Dedifferentiated amniotic fluid mesenchymal stem cell (primary cell): Measurements from ENCODE around the gene ASB17.
"Not testable (repeated sequence)": the region's sequence is repeated elsewhere in the genome, so short reads cannot be mapped to it uniquely, and the experiment has no call there.

ENCODE experiments used
- DNase-seq: peaks from one replicate; pipeline ENCODE4 v3.0.0-alpha.2; 2016; ENCODE audit errors: extremely low spot score

The ASB17 gene

GRCh38 chr1:75932304-75932703 lies at the start of gene ASB17:
TSS of gene ASB17 (minus strand) at chr1:75932404. CDS start at chr1:75932291, 113 bp downstream.
- no peak for DNase-seq

GRCh38 chr1:75980972-75981897 lies 49.0 kb upstream of the ASB17 start:
- no peak for DNase-seq

GRCh38 chr1:75970631-75971030 lies 38.4 kb upstream of the ASB17 start:
- DNase-seq, result no peak

DNA sequence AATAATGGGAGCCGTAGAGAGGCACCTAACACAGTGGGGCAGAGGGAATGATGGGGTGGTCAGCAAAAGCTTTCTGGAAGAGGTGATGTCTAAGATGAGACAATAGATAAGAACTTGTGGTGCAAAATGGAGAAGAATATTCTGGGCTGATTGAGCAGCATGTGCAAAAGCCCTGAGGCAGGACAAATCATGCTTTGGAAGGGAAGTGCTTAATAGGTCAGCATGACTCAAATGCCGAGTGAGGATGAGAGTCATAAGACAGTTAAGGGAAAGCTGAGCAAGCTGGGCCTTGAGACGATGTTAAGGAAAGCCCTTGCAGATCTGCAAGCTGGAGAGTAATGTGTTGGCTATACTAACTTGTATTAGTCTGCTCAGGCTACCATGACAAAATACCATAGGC lies 37.3 kb upstream of the ASB17 start:
- DNase-seq, result no peak

DNA sequence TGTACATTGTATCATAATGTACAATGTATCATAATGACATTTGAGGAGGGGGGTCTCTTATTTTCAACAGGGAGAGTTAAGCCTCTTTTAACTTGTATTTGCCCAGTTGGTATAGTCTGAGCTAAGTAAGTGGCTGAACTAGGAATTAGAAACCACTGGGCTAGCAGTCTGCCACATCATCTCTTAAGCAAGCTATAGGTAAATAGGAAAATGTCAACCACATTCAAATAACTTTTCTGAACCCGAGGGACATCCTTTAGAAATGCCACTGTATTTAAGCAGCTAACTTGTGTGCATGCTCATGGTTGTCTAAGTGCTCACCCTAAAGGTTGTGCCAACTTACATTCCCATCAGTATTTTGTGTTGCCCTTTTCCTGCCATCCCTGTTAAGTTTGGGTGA lies 35.5 kb upstream of the ASB17 start:
- no peak for DNase-seq

DNA sequence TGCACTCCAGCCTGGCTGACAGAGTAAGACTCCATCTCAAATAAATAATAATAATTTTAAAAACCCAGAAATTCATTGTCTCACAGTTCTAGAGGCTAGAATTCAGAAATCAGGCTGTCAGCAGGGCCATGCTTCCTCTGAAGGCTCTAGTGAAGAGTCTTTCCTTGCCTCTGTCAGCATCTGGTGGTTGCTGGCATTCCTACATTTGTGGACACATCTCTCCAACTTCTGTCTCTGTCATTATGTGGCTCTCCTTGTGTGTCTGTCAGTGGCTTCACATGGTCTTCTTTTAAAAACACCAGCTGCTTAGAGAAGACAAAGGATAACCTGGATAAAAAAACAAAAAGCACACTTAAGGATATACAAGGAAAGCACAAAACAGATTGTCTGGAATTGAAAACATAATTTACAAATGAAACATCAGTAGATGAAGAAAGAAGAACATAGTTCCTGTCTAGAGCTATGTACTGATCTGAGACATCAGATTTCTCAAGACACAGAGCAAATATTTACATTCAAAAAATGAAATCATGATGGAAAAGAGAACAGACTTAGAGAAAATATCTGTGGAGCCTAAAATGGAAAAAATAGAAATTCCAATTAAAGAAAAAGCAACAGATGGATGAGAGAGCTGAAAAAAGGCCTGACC lies 32.7 kb upstream of the ASB17 start:
- DNase-seq, result no peak

DNA sequence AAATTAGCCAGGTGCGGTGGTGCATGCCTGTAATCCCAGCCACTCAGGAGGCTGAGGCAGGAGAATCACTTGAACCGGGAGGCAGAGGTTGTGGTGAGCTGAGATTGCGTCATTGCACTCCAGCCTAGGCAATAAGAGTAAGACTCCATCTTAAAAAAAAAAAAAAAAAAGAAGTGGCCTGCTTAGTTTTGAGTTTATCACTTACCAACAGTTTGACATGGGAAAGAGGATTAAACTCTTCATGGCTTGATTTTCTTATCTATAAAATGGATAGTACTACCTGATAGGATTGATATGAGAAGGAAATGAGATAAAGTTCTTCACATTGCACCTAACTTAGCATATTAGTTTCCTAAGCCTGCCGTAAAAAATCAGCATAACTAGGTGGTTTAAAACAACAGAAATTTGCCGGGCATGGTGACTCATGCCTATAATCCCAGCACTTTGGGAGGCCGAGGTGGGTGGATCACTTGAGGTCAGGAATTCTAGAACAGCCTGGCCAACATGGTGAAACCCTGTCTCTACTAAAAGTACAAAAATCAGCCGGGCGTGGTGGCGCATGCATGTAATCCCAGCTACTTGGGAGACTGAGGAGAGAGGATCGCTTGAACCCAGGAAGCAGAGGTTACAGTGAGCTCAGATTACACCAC lies 32.0 kb upstream of the ASB17 start:
- not testable (repeated sequence) for DNase-seq

GRCh38 chr1:75954586-75954985 lies 22.4 kb upstream of the ASB17 start:
- no peak for DNase-seq

DNA sequence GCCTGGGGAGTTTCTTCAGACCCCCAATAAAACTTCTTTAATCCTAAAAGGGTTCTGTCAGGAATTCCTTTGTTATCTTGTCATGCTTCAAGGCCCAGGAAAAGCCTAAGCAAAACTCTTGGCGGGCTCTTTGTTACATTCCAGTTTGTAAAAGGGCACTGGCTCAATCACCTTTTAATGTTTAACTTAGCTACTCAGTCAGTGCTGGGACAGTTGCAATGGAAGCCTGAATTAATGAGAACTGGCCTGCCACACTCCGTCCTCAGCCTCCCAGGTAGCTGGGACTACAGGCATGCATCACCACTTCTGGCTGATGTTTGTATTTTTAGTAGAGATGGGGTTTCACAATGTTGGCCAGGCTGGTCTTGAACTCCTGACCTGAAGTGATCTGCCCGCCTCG lies 21.3 kb upstream of the ASB17 start:
- DNase-seq, result no peak

DNA sequence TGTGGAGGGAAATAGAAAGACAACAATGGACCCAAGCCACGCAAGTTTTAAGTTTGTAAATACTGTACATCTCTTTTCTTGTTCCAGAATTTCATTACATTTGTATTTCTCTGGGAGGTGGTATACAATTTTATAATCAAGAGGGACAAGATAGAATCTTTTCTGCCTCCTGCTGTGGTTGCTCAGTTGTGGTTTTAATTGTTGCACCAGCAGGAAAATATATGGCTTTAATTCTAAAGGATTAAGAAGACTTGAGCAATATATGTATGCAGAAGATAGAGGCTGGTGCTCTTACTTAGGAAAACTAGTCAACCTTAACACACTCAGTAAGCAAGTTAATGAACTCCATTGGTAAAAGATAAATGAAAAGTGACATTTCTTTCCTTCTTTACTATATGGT lies 19.8 kb upstream of the ASB17 start:
- no peak for DNase-seq

- DNase-seq, result no peak
Measured at GRCh38 chr1:75950176-75950575, 18.0 kb upstream of the ASB17 start.

- DNase-seq, result not testable (repeated sequence)
Measured at GRCh38 chr1:75943037-75943436, 10.8 kb upstream of the ASB17 start.

DNA sequence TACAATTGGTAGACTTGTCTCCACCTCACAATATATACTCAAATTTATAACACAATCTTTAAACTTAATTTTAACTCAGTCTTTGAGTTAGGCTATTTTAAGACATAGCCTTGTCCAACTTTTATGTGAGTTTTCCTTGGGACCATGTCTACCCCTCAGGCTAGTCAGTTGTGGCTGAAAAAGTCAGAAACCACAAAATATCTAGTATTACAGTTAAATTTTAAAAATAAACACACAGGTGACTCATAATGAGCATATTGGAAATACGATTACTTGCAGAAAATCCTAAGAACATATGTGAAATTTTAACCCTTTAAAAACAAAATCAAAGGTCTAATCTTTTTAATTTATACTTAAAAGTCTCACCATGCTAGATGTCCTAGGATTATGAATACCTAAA lies 4.8 kb upstream of the ASB17 start:
- peak; percentile 60 for DNase-seq

DNA sequence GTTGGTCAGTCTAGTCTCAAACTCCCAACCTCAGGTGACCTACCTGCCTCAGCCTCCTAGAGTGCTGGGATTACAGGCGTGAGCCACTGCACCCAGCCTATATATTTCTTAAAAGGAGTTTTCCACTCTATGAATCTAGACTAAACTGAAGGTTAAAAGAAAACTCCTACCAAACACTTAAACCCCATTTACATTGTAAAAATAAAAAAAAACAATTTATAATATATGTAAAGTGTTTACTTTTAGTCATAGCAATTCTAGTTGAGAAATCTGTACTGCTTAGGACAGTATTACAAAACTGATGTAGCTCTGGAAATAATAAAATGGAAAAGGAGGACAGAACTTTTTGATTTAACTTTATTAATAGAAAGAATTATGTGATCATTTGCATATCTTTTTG lies 9.5 kb downstream of the ASB17 start:
- DNase-seq, result no peak

DNA sequence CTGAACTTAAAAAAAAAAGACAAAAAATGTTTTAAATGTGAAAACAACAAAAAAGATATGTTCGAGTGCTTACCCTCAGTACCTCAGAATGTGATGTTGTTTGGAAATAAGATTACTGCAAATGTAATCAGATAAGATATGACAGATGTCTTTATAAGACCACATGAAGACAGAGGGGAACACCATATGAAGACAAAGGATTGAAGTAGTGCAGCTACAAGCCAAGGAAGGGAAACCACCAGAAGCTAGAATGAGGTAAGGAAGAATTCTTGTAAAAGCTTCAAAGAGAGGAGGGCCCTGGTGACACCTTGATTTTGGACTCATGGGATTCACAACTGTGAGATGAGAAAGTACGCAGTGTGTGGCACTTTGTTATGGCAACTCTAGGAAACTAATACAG lies 15.4 kb downstream of the ASB17 start:
- DNase-seq, result no peak

DNA sequence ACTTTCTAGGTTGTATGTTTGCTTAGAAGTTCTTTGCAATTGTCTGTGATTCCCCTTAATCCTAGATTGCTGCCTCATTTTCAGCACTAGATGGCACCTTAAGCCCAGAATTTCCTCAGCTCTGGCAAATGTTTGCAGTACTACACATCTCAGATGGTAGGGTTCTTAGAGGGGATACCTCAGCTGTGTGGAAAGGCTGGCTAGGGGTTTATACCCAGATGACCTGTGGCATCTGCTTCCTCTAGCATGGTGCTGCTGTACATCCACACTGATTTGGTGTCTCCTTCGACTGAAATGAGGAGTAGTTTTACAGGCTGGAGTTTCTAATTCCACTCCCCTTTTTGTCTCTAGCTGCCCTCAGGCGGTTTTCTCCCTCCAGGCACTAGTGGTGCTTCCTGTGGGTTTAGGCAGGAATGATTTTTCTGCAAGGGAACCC lies 23.5 kb downstream of the ASB17 start:
- peak; percentile 80 for DNase-seq

GRCh38 chr1:75901371-75901770 lies 30.8 kb downstream of the ASB17 start:
- no peak for DNase-seq

DNA sequence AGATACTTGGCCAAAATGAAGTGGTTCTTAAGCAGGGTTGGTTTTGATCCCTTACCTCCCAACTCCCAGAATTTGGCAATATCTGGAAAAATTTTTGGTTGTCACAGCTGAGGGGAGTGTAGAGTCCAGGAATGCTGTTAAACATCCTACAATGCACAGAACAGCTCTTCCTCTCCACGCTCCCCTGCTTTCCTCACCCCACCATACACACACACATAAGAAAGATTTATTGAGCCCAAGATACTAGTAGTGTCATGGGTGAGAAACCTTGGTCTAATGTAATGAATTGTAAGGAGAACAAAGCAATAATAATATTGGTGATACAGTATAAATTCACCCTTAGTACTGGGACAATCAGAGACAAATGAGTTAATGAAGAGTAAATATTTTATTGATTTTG lies 47.8 kb downstream of the ASB17 start:
- no peak for DNase-seq

DNA sequence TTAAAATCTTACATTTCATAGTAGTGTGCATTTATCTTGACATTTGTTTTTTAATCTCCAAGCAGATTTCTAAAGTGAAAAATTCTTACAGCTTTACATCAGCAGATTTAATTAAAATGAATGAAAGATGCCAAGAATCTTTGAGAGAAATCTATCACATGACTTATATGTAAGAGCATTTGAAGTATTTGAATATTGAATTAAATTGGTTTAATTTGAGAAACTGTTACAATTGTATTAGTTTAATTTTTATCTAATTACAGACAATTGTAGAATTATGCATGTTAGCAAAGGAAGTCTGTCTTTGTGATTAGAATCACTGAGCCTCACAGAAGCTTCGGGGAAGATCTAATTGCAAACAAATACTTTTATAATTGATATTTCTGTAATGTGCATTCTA lies 52.2 kb downstream of the ASB17 start:
- DNase-seq, result no peak

DNA sequence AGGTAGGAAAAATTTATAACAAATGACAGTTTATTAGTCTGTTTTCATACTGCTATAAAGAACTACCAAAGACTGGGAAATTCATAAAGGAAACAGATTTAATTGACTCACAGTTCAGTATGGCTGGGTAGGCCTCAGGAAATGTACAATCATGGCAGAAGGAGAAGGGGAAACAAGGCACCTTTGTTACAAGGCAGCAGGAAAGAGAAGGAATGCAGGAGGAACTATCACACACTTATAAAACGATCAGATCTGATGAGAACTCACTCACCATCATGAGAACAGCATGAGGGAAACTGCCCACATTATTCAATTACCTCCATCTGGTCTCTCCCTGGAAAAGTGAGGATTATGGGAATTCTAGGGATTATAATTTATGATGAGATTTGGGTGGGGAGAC lies 61.3 kb downstream of the ASB17 start:
- DNase-seq, result no peak
